Measurements from ENCODE around the gene BHLHE41.
A peak's percentile ranks its signal among the peaks of the same experiment; 100 is the strongest.

The BHLHE41 gene

GRCh38 chr12:26133521-26133920 is 8.7 kb upstream of the BHLHE41 start:
- no peak for DNase-seq

DNA sequence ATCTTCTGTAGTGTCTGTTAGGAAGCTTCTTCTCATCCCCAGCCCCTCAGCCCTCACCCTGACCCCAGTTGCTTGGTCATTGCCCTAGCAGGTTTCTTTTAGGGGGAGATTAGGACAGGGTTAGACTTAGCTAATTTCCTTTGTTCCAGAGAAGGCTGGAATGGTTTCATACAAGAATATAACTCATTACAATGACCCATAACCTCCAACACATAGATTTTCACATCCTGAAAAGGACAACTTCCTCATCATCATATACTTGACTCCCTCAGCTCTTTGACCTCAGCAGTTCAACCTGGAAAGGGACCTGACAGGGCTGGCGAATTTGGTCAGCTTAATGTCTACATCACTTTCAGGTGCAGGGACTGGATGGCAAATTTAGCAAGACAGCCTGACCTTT is 8.0 kb upstream of the BHLHE41 start:
- DNase-seq = no peak

DNA sequence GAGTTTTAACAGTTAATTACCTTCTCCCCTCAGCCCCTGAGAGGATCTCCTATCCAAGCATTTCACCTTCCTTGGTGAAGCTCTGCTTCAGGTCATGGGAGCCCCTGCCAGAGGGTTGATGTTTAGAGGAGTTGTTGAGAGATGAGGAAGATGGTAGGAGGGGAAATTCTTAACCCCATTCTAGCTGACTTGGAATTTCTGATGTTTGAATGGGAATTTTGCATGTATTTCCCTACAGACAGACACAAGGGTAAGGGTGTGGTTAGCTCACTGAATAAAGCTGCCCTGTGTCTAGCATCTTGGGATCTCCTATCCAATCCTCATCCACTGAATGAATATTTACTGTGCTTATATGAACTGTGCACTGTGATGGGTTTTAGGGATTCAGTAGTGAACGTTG is 7.1 kb upstream of the BHLHE41 start:
- DNase-seq = no peak

- DNase-seq = no peak
These were observed 5.9 kb upstream of the BHLHE41 start for GRCh38 chr12:26130728-26131127.

GRCh38 chr12:26128168-26128567 is 3.3 kb upstream of the BHLHE41 start:
- DNase-seq = no peak

GRCh38 chr12:26127404-26127803 is 2.6 kb upstream of the BHLHE41 start:
- no peak for DNase-seq

GRCh38 chr12:26126340-26127284 is 1.8 kb upstream of the BHLHE41 start:
- DNase-seq = no peak

- DNase-seq = peak; percentile 8
These were observed 833 bp upstream of the BHLHE41 start for GRCh38 chr12:26125400-26126339.

GRCh38 chr12:26123482-26123980 is 1.3 kb downstream of the BHLHE41 start:
- no peak for DNase-seq

GRCh38 chr12:26122681-26123481 is 2.0 kb downstream of the BHLHE41 start:
- peak; percentile 15 for DNase-seq

DNA sequence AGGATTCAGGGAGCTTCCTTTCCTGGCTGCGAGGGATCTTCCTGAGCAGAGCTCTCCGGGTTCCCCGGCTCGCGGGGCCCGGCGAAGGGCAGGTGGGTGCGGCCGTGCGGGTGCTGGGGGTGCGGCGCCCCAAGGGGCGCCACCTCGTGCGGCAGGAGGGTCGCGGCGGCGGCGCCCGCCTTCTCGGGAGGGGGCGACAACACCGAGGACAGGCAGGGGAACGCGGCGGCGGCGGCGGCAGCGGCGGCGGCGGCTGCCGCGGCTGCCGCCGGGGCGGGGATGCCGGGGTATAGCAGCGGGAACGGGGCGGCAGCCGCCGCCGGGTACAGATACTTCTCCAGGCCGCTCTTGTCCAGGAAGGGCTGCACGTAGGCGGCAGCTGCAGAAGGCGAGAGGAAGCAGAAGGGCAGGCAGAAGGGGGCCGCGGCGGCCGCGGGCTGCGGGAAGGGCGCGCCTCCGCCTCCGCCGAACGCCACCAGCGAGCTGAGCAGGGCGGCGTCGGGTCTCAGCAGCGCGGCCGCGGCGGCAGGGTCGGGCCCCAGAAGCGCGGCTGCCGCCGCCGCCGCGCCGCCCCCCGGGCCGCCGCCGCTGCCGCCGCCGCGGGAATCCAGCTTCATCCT is 2.7 kb downstream of the BHLHE41 start:
- DNase-seq = peak; percentile 8

DNA sequence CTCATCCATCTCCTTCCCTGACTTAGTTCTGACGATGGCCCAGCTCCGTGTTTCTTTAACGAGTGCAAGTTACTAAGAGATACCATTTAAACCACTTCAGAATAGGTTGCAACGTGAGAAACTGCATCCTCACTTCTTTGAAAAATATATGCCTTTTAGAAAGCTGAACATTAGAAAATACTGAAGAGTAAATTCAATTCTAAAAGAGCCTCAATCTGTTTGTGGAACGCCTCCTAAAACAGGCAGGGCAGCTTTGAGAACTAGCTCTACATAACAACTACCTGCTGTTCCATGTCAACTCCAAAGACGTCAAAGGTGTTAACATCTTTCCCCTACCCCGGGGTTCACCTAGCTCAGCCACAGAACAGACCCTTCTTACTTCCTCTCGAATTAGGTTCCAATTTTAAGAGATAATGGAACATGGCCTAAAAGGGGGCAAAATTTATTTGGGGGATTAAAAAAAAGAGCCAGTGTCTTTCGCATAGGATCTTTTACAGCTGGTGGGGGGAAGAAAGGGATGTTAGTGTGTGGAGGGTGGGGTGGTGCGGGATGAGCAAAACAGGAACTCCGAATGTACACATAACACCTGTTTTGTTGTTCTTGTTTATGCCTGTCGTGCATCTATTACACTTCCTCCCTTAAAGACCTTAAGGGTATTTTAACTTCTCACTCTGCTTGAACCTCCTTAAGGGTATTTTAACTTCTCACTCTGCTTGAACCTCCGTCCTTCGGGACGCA is 3.3 kb downstream of the BHLHE41 start:
- DNase-seq = no peak

GRCh38 chr12:26120561-26121274 is 4.1 kb downstream of the BHLHE41 start:
- DNase-seq = no peak

- DNase-seq = no peak
These were observed 5.3 kb downstream of the BHLHE41 start for GRCh38 chr12:26119391-26119989.

GRCh38 chr12:26118308-26118707 is 6.5 kb downstream of the BHLHE41 start:
- no peak for DNase-seq

GRCh38 chr12:26116829-26117715 is 7.8 kb downstream of the BHLHE41 start:
- DNase-seq = no peak

DNA sequence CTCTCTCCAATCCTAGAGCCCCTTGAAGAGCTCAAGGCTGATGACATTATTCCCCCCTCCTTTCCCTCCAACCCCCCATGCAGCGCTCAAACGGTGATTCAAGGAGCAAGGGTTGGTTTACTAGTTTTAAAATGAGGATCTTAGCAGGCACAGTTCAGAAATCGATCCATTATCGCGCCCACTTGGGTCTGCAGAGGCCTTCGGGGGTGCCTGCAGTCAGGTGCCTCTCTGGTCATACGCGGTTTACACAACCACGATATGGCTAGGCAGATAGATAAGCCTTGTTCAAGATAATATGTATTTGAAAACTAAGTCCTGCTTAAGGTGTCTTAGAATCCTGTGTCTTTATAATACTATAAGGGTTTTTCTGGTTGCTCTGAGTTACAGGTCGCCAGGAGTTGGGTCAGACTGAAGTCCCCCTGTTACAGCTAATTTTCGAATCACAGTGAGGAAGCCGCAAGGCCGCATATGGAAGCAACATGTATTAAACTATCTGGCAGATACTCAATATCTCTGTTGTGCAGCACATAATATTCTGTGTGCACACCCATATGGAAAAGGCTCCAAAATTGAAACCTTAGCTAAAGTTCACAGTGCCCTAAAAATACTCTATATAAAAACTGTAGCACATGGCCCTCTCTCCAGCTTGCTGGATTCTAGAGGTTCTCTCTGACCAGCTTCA is 10.0 kb downstream of the BHLHE41 start:
- no peak for DNase-seq

Data from activated CD4-positive, alpha-beta T cell treated with anti-CD3 and anti-CD28 coated beads, Interleukin-2, amount 50 U/mL, for 1 hour (primary cell).